ENCODE measurements around the gene ZNF530.

The ZNF530 gene

GRCh38 chr19:57633832-57634131 lies 34.1 kb downstream of the ZNF530 start:
- DNase-seq (ENCODE audit: low read depth in 2 of 2), result no peak
- peak overlapping the region; percentile 64 to 87 for H3K4me3 ChIP-seq (replicated peaks in 1 of 2; ENCODE audit: low read depth in 2 of 2, low read length in 2 of 2)
- TF ChIP-seq CTCF (IDR thresholded peaks at IDR 0.05; ENCODE audit: low read depth, low read length), result no peak

GRCh38 chr19:57637379-57637778 lies 37.7 kb downstream of the ZNF530 start:
- TF ChIP-seq CTCF (IDR thresholded peaks at IDR 0.05; ENCODE audit: low read depth, low read length), result no peak
- H3K4me3 ChIP-seq (replicated peaks in 1 of 2; ENCODE audit: low read depth in 2 of 2, low read length in 2 of 2), result no peak overlapping the region
- no peak for DNase-seq (ENCODE audit: low read depth in 2 of 2)

- no peak for DNase-seq (ENCODE audit: low read depth in 2 of 2)
- H3K4me3 ChIP-seq (replicated peaks in 1 of 2; ENCODE audit: low read depth in 2 of 2, low read length in 2 of 2), result no peak overlapping the region
- no peak for TF ChIP-seq CTCF (IDR thresholded peaks at IDR 0.05; ENCODE audit: low read depth, low read length)
Observed at GRCh38 chr19:57641715-57642234, 42.1 kb downstream of the ZNF530 start.

GRCh38 chr19:57642396-57643046 lies 42.8 kb downstream of the ZNF530 start:
- H3K4me3 ChIP-seq (replicated peaks in 1 of 2; ENCODE audit: low read depth in 2 of 2, low read length in 2 of 2), result no peak overlapping the region
- no peak for DNase-seq (ENCODE audit: low read depth in 2 of 2)
- no peak for TF ChIP-seq CTCF (IDR thresholded peaks at IDR 0.05; ENCODE audit: low read depth, low read length)

- DNase-seq (ENCODE audit: low read depth in 2 of 2), result no peak
- TF ChIP-seq CTCF (IDR thresholded peaks at IDR 0.05; ENCODE audit: low read depth, low read length), result no peak
- no peak overlapping the region for H3K4me3 ChIP-seq (replicated peaks in 1 of 2; ENCODE audit: low read depth in 2 of 2, low read length in 2 of 2)
Observed at GRCh38 chr19:57643734-57644133, 44.0 kb downstream of the ZNF530 start.

- TF ChIP-seq CTCF (IDR thresholded peaks at IDR 0.05; ENCODE audit: low read depth, low read length), result no peak
- DNase-seq (ENCODE audit: low read depth in 2 of 2), result no peak
- no peak overlapping the region for H3K4me3 ChIP-seq (replicated peaks in 1 of 2; ENCODE audit: low read depth in 2 of 2, low read length in 2 of 2)
Observed at GRCh38 chr19:57648331-57649003, 48.8 kb downstream of the ZNF530 start.
